Cardiac septum (tissue), 1 donor: ENCODE measurements around the gene TMEM178B. TPM values are rescaled to one million over a fixed set of nuclear protein-coding genes. Genes with fewer than 3 reads are reported as not detected.
"Not testable (repeated sequence)": the region's sequence is repeated elsewhere in the genome, so short reads cannot be mapped to it uniquely, and the experiment has no call there.

Experiments
- DNase-seq: peaks from one replicate; pipeline ENCODE4 v3.0.0-alpha.2; 2020; ENCODE audit warnings: low spot score
- intact Hi-C: fragments of 100-400 bp; cut with DNase I; formaldehyde crosslinking; loops from one replicate; pipeline ENCODE4 v1.14.0; 2022
- total RNA-seq: library from RNA; stranded (reverse); fragmentation: NEBNext Ultra II Directional; extraction: Animal tissue kit (Norgen Biotek cat#: 25700); gene quantifications from one replicate; pipeline ENCODE4 v1.2.1, GENCODE V29; 2021
- donor health status: DM: no; HTN: no; CAD: no.

The TMEM178B gene
- total RNA-seq, 1 donor from 2014 or later = 15.2 TPM

- intact Hi-C loops = loop anchor here (5.0 to 10.0 kb wide), 2 partner anchors 142 to 460 kb away; no protein-coding TSS in a partner anchor
- DNase-seq = no peak
Measured at GRCh38 chr7:141072548-141073172, 1.2 kb upstream of the TMEM178B start.

- intact Hi-C loops = loop anchor here (5.0 to 10.0 kb wide), 2 partner anchors 142 to 459 kb away; no protein-coding TSS in a partner anchor
- DNase-seq = no peak
Measured at GRCh38 chr7:141073173-141073640, 657 bp upstream of the TMEM178B start.

- intact Hi-C loops = loop anchor here (5.0 to 10.0 kb wide), 2 partner anchors 140 to 458 kb away; no protein-coding TSS in a partner anchor
- no peak for DNase-seq
Measured at GRCh38 chr7:141074162-141074991, 513 bp downstream of the TMEM178B start.

- intact Hi-C loops = loop anchor here (5.0 to 10.0 kb wide), 2 partner anchors 140 to 457 kb away; no protein-coding TSS in a partner anchor
- no peak for DNase-seq
Measured at GRCh38 chr7:141074997-141075396, 1.1 kb downstream of the TMEM178B start.

GRCh38 chr7:141076377-141076776 lies 2.5 kb downstream of the TMEM178B start:
- intact Hi-C loops = loop anchor here (10.0 kb wide), 1 partner anchor 138 kb away; no protein-coding TSS in a partner anchor
- DNase-seq = no peak

GRCh38 chr7:141079219-141079618 lies 5.4 kb downstream of the TMEM178B start:
- no peak for DNase-seq
- intact Hi-C loops = loop anchor here (10.0 kb wide), 1 partner anchor 136 kb away; no protein-coding TSS in a partner anchor

- intact Hi-C loops, DNase-seq: not testable (repeated sequence)
Measured at GRCh38 chr7:141089490-141089889, 15.6 kb downstream of the TMEM178B start.

- no peak for DNase-seq
- intact Hi-C loops = no loop called here
Measured at GRCh38 chr7:141094336-141095070, 20.6 kb downstream of the TMEM178B start.

DNA sequence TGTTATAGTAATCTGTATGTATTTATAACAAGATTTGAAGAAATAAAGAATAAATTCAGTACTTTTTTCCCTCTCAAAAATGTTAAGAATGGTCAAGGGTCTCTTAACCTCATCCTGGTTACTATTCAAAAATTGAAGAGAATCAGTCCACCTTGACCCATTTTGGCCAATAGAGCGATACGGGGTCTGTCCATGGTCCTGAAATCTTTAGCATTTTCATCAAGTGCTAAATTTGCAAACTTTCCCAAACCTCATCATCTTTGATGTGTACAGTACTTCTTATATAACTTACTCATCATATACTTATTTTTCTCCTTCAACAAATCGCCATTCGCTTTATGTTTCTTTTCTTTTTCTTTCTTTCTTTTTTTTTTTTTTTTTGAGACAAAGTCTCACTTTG lies 23.6 kb downstream of the TMEM178B start:
- no peak for DNase-seq
- intact Hi-C loops = no loop called here

DNA sequence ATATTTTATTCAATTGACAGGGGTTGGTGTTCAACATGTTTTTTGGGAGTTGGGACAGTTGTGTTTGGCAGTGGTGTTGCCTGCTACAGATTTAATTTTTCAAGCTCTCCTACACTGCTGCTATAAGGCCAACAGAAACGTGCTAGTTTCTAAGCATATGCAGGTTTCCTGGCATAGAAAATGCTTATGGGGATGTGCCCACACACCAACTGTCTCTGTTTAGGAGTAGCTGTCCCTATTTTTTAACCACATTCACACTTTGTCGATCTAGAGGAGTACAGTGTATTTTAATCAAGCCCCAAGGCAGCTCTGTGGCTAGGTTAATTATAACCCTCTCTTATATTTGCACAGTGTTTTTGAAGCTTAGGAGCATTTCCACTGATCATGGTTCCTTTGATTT lies 28.6 kb downstream of the TMEM178B start:
- no peak for DNase-seq
- intact Hi-C loops = no loop called here

DNA sequence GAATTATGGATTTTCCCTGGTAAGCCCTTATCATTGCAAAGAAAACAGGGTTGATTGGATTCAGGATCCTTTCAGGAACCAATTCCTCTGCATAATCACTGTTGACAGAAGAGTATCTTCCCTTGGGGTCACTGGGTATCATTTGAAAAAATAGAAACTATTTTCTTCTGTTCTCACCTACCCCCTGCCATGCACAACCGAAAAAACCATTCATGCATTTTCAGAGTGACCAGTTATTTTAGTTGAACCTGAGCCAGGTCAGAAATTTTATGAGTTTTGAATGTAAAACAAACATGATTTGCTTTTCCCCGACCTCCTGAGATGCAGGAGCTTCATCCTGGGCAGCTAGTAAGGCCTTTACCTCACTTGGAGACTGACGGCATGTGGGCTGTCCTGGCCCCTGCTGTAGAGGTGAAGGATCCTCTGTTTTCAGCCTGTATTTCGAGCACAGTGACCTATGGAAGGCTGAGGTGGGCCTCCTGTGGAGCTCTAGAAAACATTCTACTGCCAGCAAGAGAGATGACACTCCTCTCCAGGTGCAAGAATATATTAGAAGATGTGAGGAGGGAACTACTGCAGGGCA lies 30.1 kb downstream of the TMEM178B start:
- intact Hi-C loops = no loop called here
- no peak for DNase-seq

GRCh38 chr7:141113131-141113530 lies 39.3 kb downstream of the TMEM178B start:
- no peak for DNase-seq
- intact Hi-C loops = no loop called here

- intact Hi-C loops = no loop called here
- no peak for DNase-seq
Measured at GRCh38 chr7:141114029-141114664, 40.3 kb downstream of the TMEM178B start.

GRCh38 chr7:141115965-141116364 lies 42.1 kb downstream of the TMEM178B start:
- intact Hi-C loops = no loop called here
- no peak for DNase-seq

GRCh38 chr7:141116661-141117060 lies 42.8 kb downstream of the TMEM178B start:
- DNase-seq, intact Hi-C loops: not testable (repeated sequence)

DNA sequence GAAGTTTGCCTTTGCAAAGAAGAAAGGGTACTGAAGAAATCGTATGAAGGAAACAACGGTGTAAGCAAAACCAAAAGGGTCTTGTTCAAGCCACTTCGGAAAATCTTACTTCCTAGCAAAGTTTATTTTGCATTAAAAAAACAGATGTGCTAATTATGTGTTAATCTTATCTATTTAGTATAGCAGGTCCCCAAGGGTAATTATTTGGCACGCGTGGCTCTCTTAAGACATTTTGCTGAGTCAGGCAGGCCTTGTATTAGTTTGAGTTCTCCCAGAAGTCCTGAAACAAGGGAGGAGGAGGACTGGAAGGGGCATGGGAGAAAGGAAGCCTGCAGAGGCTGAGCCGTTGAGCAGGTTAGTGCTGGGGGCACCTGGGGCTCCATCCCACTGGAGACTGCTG lies 44.9 kb downstream of the TMEM178B start:
- intact Hi-C loops = no loop called here
- no peak for DNase-seq

DNA sequence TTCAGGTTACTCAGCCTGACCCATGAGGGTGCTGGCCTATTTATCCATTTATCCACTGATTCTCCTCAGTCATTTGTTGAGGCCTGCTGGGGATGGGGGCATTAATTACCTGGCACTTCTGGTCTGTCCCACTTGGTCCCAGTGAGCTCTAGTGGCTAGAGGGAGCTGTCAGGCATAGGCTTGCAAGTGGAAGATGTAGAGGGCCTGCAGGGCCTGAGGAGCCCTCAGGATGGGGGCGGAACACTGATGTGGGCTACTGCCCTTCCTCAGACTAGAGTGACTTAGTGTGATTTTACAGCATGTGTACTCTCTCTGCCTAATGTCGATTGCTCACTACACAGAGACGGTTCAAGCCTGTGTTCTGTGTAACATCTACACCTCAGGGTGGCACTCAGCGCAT lies 45.3 kb downstream of the TMEM178B start:
- intact Hi-C loops = no loop called here

DNA sequence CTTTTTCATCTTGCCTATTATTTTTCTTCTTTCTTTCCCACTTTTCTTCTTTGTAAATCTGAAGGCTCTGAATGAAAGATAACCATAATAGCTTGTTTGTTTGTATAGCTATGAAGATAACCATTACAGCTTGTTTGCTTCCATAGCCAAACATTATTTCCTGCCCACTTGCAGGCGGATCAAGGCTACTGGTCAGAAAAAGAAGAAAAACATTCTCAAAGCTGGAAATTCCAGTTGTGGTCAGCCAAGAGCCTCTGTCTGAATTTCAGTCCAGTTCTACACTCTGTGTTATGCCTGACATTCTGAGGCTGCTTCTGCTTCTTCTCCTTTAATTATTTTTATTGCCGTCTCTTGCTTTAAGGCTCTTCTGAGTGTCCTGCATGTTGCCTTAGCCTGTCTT lies 48.9 kb downstream of the TMEM178B start:
- intact Hi-C loops = no loop called here
- no peak for DNase-seq

More for the DNA sequence above, 45.3 kb downstream of the TMEM178B start:
- DNase-seq = no peak

- intact Hi-C loops = no loop called here
- DNase-seq = no peak
Measured at GRCh38 chr7:141123522-141123921, 49.7 kb downstream of the TMEM178B start.
